Naive thymus-derived CD4-positive, alpha-beta T cell (primary cell): ENCODE results near the gene FANCL. TPM values are rescaled to one million over a fixed set of nuclear protein-coding genes. Genes with fewer than 3 reads are reported as not detected.
"Not testable (repeated sequence)": the region's sequence is repeated elsewhere in the genome, so short reads cannot be mapped to it uniquely, and the experiment has no call there.

Source experiments
- ATAC-seq: fragments of 150-1000 bp; cut with Tn5 transposase; 2 replicates; pipeline ENCODE4 v1.10.0; 2021; ENCODE audit warnings: mild to moderate bottlenecking, moderate library complexity
- CTCF ChIA-PET: fragments of 350-600 bp; sonication (Branson Sonifier 250); formaldehyde crosslinking; loops from one replicate; lab custom pipeline; 2021; ENCODE audit warnings: antibody characterized with exemption; lab: Charles Lee
- POLR2A ChIA-PET: fragments of 350-600 bp; sonication (Branson Sonifier 250); formaldehyde crosslinking; loops from one replicate; lab custom pipeline; 2021; ENCODE audit warnings: antibody characterized with exemption, inconsistent platforms; lab: Charles Lee
- DNase-seq, 9 donors: peaks; one replicate each; pipeline versions ENCODE4 v3.0.0 to v3.0.0-alpha.2; 2020 to 2022; ENCODE audit warnings: mixed read lengths in 1 of 9
- H3K27ac ChIP-seq: one replicate; pipeline ENCODE4 v1.7.0; 2013; ENCODE audit warnings: mild to moderate bottlenecking, low read depth, low read length, moderate library complexity
- H3K27me3 ChIP-seq, 2 donors: one replicate each; pipeline ENCODE4 v1.7.0; 2013; ENCODE audit warnings: low read length in 2 of 2, mild to moderate bottlenecking in 2 of 2, moderate library complexity in 2 of 2; ENCODE audit not compliant: control insufficient read depth in 2 of 2, insufficient read depth in 2 of 2
- H3K36me3 ChIP-seq, 3 experiments: 1 replicate in 2 of 3; 2 replicates in 1 of 3; pipeline ENCODE4 v1.7.0; 2013; ENCODE audit warnings: low read length in 3 of 3, mild to moderate bottlenecking in 3 of 3, moderate library complexity in 1 of 3; ENCODE audit not compliant: insufficient read depth in 3 of 3, control insufficient read depth in 2 of 3
- H3K4me1 ChIP-seq, 2 donors: one replicate each; pipeline ENCODE4 v1.7.0; 2013; ENCODE audit warnings: low read length in 2 of 2, mild to moderate bottlenecking in 2 of 2, moderate library complexity in 1 of 2; ENCODE audit not compliant: control insufficient read depth in 2 of 2, insufficient read depth in 2 of 2
- H3K4me3 ChIP-seq: 2 replicates; pipeline ENCODE4 v1.7.0; 2013; ENCODE audit warnings: mild to moderate bottlenecking, low read length
- H3K9me3 ChIP-seq, 3 experiments: 1 replicate in 2 of 3; 2 replicates in 1 of 3; pipeline ENCODE4 v1.7.0; 2013; ENCODE audit warnings: low read length in 3 of 3; ENCODE audit not compliant: control insufficient read depth in 2 of 3
- H3K27ac Mint-ChIP-seq, 9 donors: one replicate each; pipeline ENCODE4 v1.8.0; 2020 to 2022; ENCODE audit warnings: mixed read lengths in 9 of 9, mild to moderate bottlenecking in 8 of 9, moderate library complexity in 5 of 9, inconsistent platforms in 2 of 9
- H3K27me3 Mint-ChIP-seq, 5 donors: one replicate each; pipeline ENCODE4 v1.8.0; 2021 to 2022; ENCODE audit warnings: mixed read lengths in 5 of 5, mild to moderate bottlenecking in 1 of 5
- H3K36me3 Mint-ChIP-seq, 5 donors: one replicate each; pipeline ENCODE4 v1.8.0; 2020 to 2022; ENCODE audit warnings: mixed read lengths in 5 of 5, mild to moderate bottlenecking in 3 of 5, inconsistent platforms in 1 of 5
- H3K4me1 Mint-ChIP-seq, 7 donors: one replicate each; pipeline ENCODE4 v1.8.0; 2020 to 2022; ENCODE audit warnings: mixed read lengths in 7 of 7, mild to moderate bottlenecking in 3 of 7, inconsistent platforms in 1 of 7
- H3K4me3 Mint-ChIP-seq, 10 donors: one replicate each; pipeline ENCODE4 v1.8.0; 2020 to 2022; ENCODE audit warnings: mild to moderate bottlenecking in 10 of 10, mixed read lengths in 10 of 10, moderate library complexity in 6 of 10, inconsistent platforms in 2 of 10
- H3K9me3 Mint-ChIP-seq, 11 donors: one replicate each; pipeline ENCODE4 v1.8.0; 2020 to 2022; ENCODE audit warnings: mixed read lengths in 11 of 11, mild to moderate bottlenecking in 4 of 11, inconsistent platforms in 1 of 11, moderate library complexity in 1 of 11
- intact Hi-C, 2 donors: fragments of 100-400 bp; cut with micrococcal nuclease; formaldehyde crosslinking; loops; one replicate each; pipeline ENCODE4 v1.15.1; 2023
- polyA plus RNA-seq, 2 donors: library from polyadenylated mRNA; unstranded; fragments of 300-500 nt; fragmentation: Illumina TruSeq; gene quantifications; one replicate each; pipeline ENCODE4 v1.2.3, GENCODE V29; 2021
- total RNA-seq, 6 experiments: library from RNA in 5 of 6; stranded (reverse) in 5 of 6; gene quantifications; 1 replicate in 5 of 6; 2 replicates in 1 of 6; pipeline ENCODE4 v1.2.3 and lab custom pipeline; 2021 to 2026

Gene FANCL
- total RNA-seq (10 to 100 TPM in 1 of 5 experiments, 1 to 10 TPM in 4; 1.9 to 14.5 (median 4.0) TPM), polyA plus RNA-seq (1 to 10 TPM in 1 of 2 donors, under 1 TPM in 1; 0.51 to 3.1 TPM), total RNA-seq (lab: John Stamatoyannopoulos, UW) (1.2 reads per million)

- Mint-ChIP-seq H3K9me3 (no peaks in the 10 kb centered on the region), H3K27me3 (peaks cover 5 to 16% (median 13%) of the 10 kb centered on the region in 5 donors), H3K4me3 (peak within 1 kb of the TSS; percentile 92 to 99 (median 93)), H3K36me3 (no peaks in the 10 kb centered on the region), H3K4me1 (peaks cover 3 to 34% (median 15%) of the 10 kb centered on the region in 7 donors), H3K27ac (peak within 1 kb of the TSS; percentile 28 to 89 (median 68))
- intact Hi-C loops = loop anchor here (1.0 to 2.0 kb wide), 2 partner anchors 194 to 195 kb away; partner anchors contain the start of gene VRK2 (in 2 of the 2)
- peak; percentile 76 for ATAC-seq
- H3K36me3 ChIP-seq = no peaks in the 10 kb centered on the region
- DNase-seq = peak; percentile 21 to 83 (median 42)
- POLR2A ChIA-PET = no interaction called here
- CTCF ChIA-PET = no interaction called here
- no peaks in the 10 kb centered on the region for H3K9me3 ChIP-seq
- H3K27ac ChIP-seq = peak within 1 kb of the TSS; percentile 1
- peaks cover 0 to 4% of the 10 kb centered on the region in 2 donors for H3K4me1 ChIP-seq
- peak within 1 kb of the TSS; percentile 68 for H3K4me3 ChIP-seq
- no peaks in the 10 kb centered on the region for H3K27me3 ChIP-seq
Observed at GRCh38 chr2:58240670-58241545, at the start of gene FANCL. Gene FANCL (minus strand): TSS chr2:58241325. CDS start chr2:58241313, 12 bp downstream.

DNA sequence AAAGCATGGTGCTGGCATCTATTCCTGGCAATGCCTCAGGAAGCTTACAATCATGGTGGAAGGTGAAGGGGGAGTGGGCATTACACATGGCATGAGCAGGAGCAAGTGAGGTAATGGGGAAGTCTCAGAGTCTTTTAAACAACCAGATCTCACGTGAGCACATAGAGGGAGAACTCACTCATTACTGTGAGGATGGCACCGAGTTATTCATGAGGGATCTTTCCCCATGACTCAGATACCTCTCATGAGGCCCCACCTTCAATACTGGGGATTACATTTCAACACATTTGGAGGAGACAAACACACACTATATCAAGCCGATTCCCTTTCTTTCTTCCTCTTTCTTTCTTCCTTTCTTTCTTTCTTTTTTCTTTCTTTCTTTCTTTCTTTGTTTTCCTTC, 47.9 kb upstream of the FANCL start:
- H3K27ac ChIP-seq = no peak overlapping the region
- H3K9me3 ChIP-seq = no peaks in the 10 kb centered on the region
- DNase-seq (no peak), ATAC-seq (no peak)
- POLR2A ChIA-PET = no interaction called here
- no peaks in the 10 kb centered on the region for H3K27me3 ChIP-seq
- Mint-ChIP-seq H3K4me3 (no peak overlapping the region), H3K27me3 (peaks cover 8 to 22% (median 11%) of the 10 kb centered on the region in 5 donors), H3K4me1 (no peaks in the 10 kb centered on the region), H3K27ac (no peak overlapping the region), H3K9me3 (peaks cover 0 to 1% (median 0%) of the 10 kb centered on the region in 11 donors), H3K36me3 (no peaks in the 10 kb centered on the region)
- intact Hi-C loops = no loop called here
- CTCF ChIA-PET = no interaction called here
- H3K4me3 ChIP-seq = no peak overlapping the region
- H3K4me1 ChIP-seq = no peaks in the 10 kb centered on the region
- no peaks in the 10 kb centered on the region for H3K36me3 ChIP-seq

DNA sequence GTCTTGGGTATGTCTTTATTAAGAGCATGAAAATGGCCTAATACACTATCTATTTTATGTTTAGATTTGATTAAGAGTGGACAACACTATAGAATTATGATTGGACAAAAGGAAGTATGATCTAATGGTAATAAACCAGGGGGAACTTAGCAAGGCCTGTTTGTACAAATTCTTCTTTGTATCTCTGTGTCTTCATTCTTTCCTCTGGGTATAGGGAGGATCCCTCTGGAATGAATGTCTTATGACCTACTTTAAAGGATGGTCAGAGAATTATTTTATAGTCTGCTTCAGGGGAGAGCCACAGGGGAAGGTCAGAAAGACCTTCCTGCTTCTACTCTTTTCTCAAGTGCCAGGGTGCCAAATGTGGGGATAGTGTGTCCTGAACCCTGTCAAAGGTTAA, 42.8 kb upstream of the FANCL start:
- peaks cover 2 to 12% (median 8%) of the 10 kb centered on the region in 5 donors for H3K27me3 Mint-ChIP-seq
- Histone ChIP-seq H3K9me3 (no peaks in the 10 kb centered on the region), H3K36me3 (no peaks in the 10 kb centered on the region), H3K4me1 (no peaks in the 10 kb centered on the region), H3K27me3 (peaks cover 0 to 8% of the 10 kb centered on the region in 2 donors), H3K4me3 (no peak overlapping the region), H3K27ac (no peak overlapping the region)
- H3K4me1 Mint-ChIP-seq = no peaks in the 10 kb centered on the region
- peaks cover 0 to 4% (median 0%) of the 10 kb centered on the region in 11 donors for H3K9me3 Mint-ChIP-seq
- no peak overlapping the region for H3K4me3 Mint-ChIP-seq
- ATAC-seq = no peak
- H3K27ac Mint-ChIP-seq = no peak overlapping the region
- POLR2A ChIA-PET = no interaction called here
- no peaks in the 10 kb centered on the region for H3K36me3 Mint-ChIP-seq
- no peak for DNase-seq
- CTCF ChIA-PET = no interaction called here
- intact Hi-C loops = no loop called here

GRCh38 chr2:58275144-58275543, 34.0 kb upstream of the FANCL start:
- H3K4me1 Mint-ChIP-seq, H3K36me3 ChIP-seq, H3K9me3 ChIP-seq, H3K27ac Mint-ChIP-seq, H3K27me3 ChIP-seq, ATAC-seq, DNase-seq, H3K4me3 ChIP-seq, intact Hi-C loops, H3K27ac ChIP-seq, H3K4me3 Mint-ChIP-seq, H3K9me3 Mint-ChIP-seq, H3K36me3 Mint-ChIP-seq, CTCF ChIA-PET, H3K4me1 ChIP-seq: not testable (repeated sequence)
- H3K27me3 Mint-ChIP-seq = peaks cover 0 to 10% (median 2%) of the 10 kb centered on the region in 5 donors
- POLR2A ChIA-PET = interaction anchor here (0.6 kb wide), 1 partner anchor 1477 kb away, joined by 3 read pairs; no protein-coding TSS in a partner anchor

DNA sequence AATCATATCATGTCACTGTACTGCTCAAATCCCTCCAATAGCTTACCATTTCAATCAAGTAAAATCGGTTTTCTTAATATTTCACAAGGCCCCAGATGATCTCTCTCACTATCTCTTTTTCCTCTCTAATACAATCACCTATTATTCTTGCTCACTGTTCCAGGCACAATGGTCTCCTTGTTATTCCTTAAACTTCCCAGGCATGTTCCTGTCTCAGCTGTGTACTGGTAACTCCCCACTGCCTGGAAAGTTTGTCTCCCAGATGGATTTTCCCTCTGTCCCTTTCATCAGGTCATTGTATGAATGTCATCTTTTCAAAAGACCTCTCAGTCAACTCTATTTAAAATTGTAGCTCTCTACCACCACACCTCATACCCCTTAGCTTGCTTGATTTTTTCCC, 30.7 kb upstream of the FANCL start:
- H3K9me3 Mint-ChIP-seq = peaks cover 0 to 5% (median 0%) of the 10 kb centered on the region in 11 donors
- H3K27me3 Mint-ChIP-seq = peaks cover 0 to 6% (median 0%) of the 10 kb centered on the region in 5 donors
- Histone ChIP-seq H3K27ac (no peak overlapping the region), H3K27me3 (no peaks in the 10 kb centered on the region), H3K4me1 (no peaks in the 10 kb centered on the region), H3K36me3 (no peaks in the 10 kb centered on the region), H3K9me3 (no peaks in the 10 kb centered on the region), H3K4me3 (no peak overlapping the region)
- H3K4me1 Mint-ChIP-seq = no peaks in the 10 kb centered on the region
- DNase-seq (no peak), ATAC-seq (no peak)
- H3K27ac Mint-ChIP-seq = no peak overlapping the region
- POLR2A ChIA-PET = no interaction called here
- CTCF ChIA-PET = no interaction called here
- H3K36me3 Mint-ChIP-seq = no peaks in the 10 kb centered on the region
- no peak overlapping the region for H3K4me3 Mint-ChIP-seq
- intact Hi-C loops = no loop called here

DNA sequence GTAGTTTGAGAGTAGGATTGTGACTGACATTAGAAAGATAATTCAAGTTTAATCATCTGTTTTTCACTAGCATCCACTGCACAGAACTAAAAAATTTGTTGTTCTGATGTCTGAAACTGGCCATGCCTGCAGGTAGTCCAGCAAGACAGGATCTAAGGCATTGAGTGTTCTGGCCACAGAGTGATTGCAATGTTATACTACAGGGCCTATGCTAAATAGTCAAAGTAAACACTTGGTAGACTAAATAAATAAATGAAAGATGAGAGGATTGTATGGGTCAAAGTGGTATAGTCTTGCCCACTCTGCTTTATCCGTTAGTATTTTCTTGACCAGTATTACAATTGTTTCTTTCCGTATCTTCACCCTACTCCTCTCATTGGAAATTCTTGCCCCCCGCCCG, 27.6 kb upstream of the FANCL start:
- H3K4me1 ChIP-seq = no peaks in the 10 kb centered on the region
- no peak overlapping the region for H3K4me3 ChIP-seq
- ChIA-PET CTCF (no interaction called here), POLR2A (no interaction called here)
- Mint-ChIP-seq H3K9me3 (peaks cover 0 to 1% (median 0%) of the 10 kb centered on the region in 11 donors), H3K36me3 (no peaks in the 10 kb centered on the region), H3K4me1 (no peaks in the 10 kb centered on the region), H3K27me3 (no peaks in the 10 kb centered on the region), H3K27ac (no peak overlapping the region), H3K4me3 (no peak overlapping the region)
- no peaks in the 10 kb centered on the region for H3K9me3 ChIP-seq
- no peaks in the 10 kb centered on the region for H3K36me3 ChIP-seq
- no peak for ATAC-seq
- DNase-seq = no peak
- intact Hi-C loops = no loop called here
- no peaks in the 10 kb centered on the region for H3K27me3 ChIP-seq
- no peak overlapping the region for H3K27ac ChIP-seq
